Gastrocnemius medialis (tissue), 4 donors: Measurements from ENCODE around the gene SHH.

ENCODE experiments used
- CTCF ChIP-seq, 5 experiments: fragments of 450-650 bp in 3 of 5; fragments of 200-600 bp in 2 of 5; sonication (generic) in 2 of 5; IDR thresholded peaks in 4 of 5; conservative IDR thresholded peaks in 1 of 5; 1 replicate in 4 of 5; 2 replicates in 1 of 5; pipeline ENCODE4 v1.5.1; 2016 to 2019; ENCODE audit warnings: antibody characterized with exemption in 5 of 5, mild to moderate bottlenecking in 3 of 5, moderate library complexity in 3 of 5
- POLR2A ChIP-seq, 2 donors: fragments of 450-650 bp; IDR thresholded peaks; one replicate each; pipeline ENCODE4 v1.6.1; 2017; ENCODE audit warnings: antibody characterized with exemption in 2 of 2, mild to moderate bottlenecking in 2 of 2, moderate library complexity in 2 of 2

GRCh38 chr7:155795951-155796350, 16.3 kb downstream of the SHH start:
- TF ChIP-seq CTCF (IDR thresholded peaks at IDR 0.05 in 4 of 5, conservative IDR thresholded peaks at IDR 0.05 in 1 of 5), result no peak
- TF ChIP-seq POLR2A (IDR thresholded peaks at IDR 0.05), result no peak
